ENCODE measurements around the gene DTNBP1.

DNA sequence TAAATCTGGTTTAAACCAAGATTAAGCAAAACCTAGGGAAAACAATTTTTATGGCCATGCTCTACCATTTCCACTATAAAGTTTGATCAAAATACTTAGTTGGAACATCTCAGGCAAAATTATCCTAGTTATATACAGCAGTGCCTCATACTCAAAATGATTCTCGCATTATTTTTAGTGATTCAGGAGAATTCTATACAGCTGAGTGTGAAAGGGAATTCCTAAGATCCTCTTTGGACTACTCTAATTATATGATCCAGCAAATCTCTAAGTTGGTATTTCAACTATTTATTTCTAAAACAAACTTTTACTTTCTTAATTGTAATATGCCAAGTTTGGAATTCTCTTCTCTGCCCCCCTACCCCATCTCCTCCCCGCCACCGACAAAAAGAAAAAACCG is 8.6 kb downstream of the DTNBP1 start:
- TF ChIP-seq, protein P1, sequence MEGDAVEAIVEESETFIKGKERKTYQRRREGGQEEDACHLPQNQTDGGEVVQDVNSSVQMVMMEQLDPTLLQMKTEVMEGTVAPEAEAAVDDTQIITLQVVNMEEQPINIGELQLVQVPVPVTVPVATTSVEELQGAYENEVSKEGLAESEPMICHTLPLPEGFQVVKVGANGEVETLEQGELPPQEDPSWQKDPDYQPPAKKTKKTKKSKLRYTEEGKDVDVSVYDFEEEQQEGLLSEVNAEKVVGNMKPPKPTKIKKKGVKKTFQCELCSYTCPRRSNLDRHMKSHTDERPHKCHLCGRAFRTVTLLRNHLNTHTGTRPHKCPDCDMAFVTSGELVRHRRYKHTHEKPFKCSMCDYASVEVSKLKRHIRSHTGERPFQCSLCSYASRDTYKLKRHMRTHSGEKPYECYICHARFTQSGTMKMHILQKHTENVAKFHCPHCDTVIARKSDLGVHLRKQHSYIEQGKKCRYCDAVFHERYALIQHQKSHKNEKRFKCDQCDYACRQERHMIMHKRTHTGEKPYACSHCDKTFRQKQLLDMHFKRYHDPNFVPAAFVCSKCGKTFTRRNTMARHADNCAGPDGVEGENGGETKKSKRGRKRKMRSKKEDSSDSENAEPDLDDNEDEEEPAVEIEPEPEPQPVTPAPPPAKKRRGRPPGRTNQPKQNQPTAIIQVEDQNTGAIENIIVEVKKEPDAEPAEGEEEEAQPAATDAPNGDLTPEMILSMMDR (tag by site-specific recombination; IDR thresholded peaks at IDR 0.05), result no peak
- TF ChIP-seq ZNF701 (tag by site-specific recombination; IDR thresholded peaks at IDR 0.05) (no peak), ZNF274 (IDR thresholded peaks at IDR 0.05; ENCODE audit: low read length) (no peak), ZNF274 (tag by site-specific recombination; IDR thresholded peaks at IDR 0.05; ENCODE audit: borderline replicate concordance) (no peak)

All from HEK293 (cell line).